ENCODE results near the gene PBXIP1.

GRCh38 chr1:155000411-155000725 is 44.5 kb upstream of the PBXIP1 start:
- TF ChIP-seq POLR2A (IDR thresholded peaks at IDR 0.05): no peak
- no peak for TF ChIP-seq EP300 (IDR thresholded peaks at IDR 0.05)
- TF ChIP-seq, protein P1, sequence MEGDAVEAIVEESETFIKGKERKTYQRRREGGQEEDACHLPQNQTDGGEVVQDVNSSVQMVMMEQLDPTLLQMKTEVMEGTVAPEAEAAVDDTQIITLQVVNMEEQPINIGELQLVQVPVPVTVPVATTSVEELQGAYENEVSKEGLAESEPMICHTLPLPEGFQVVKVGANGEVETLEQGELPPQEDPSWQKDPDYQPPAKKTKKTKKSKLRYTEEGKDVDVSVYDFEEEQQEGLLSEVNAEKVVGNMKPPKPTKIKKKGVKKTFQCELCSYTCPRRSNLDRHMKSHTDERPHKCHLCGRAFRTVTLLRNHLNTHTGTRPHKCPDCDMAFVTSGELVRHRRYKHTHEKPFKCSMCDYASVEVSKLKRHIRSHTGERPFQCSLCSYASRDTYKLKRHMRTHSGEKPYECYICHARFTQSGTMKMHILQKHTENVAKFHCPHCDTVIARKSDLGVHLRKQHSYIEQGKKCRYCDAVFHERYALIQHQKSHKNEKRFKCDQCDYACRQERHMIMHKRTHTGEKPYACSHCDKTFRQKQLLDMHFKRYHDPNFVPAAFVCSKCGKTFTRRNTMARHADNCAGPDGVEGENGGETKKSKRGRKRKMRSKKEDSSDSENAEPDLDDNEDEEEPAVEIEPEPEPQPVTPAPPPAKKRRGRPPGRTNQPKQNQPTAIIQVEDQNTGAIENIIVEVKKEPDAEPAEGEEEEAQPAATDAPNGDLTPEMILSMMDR (IDR thresholded peaks at IDR 0.05): no peak
